Endothelial cell of umbilical vein (primary cell): Measurements from ENCODE around the gene SLC22A3.

Experiments used
- CTCF ChIP-seq, 2 donors: IDR thresholded peaks; 1 replicate in 1 of 2; 2 replicates in 1 of 2; pipeline ENCODE4 v1.5.1; 2011; ENCODE audit warnings: low read length in 2 of 2, mild to moderate bottlenecking in 2 of 2, moderate library complexity in 2 of 2, control low read depth in 1 of 2, inconsistent platforms in 1 of 2, low read depth in 1 of 2; ENCODE audit not compliant: insufficient read depth in 1 of 2; ENCODE audit errors: extremely low read depth in 1 of 2
- FOS ChIP-seq: IDR thresholded peaks from 2 replicates; pipeline ENCODE4 v1.6.1; 2011; ENCODE audit warnings: mild to moderate bottlenecking, low read length, moderate library complexity, borderline replicate concordance; ENCODE audit not compliant: insufficient read depth
- MYC ChIP-seq: IDR thresholded peaks from one replicate; pipeline ENCODE4 v1.6.1; 2011; ENCODE audit warnings: mild to moderate bottlenecking, low read depth, low read length
- POLR2A ChIP-seq: IDR thresholded peaks from 2 replicates; pipeline ENCODE4 v1.6.1; 2012; ENCODE audit warnings: low read depth, mild to moderate bottlenecking, control low read depth, low read length
- POLR2AphosphoS5 ChIP-seq: IDR thresholded peaks from 2 replicates; pipeline ENCODE4 v1.6.1; 2012; ENCODE audit warnings: low read depth, mild to moderate bottlenecking, control low read depth, low read length, moderate library complexity; ENCODE audit not compliant: insufficient read depth

GRCh38 chr6:160426136-160426535 is 78.0 kb downstream of the SLC22A3 start:
- no peak for TF ChIP-seq CTCF (IDR thresholded peaks at IDR 0.05; ENCODE audit: extremely low read depth in 1 of 2, insufficient read depth in 1 of 2, low read depth in 1 of 2, low read length in 2 of 2)
- no peak for TF ChIP-seq FOS
- TF ChIP-seq POLR2A, result no peak
- no peak for TF ChIP-seq MYC
- no peak for TF ChIP-seq POLR2AphosphoS5
